CD4-positive, alpha-beta T cell (primary cell): Measurements from ENCODE around the gene SGPP1. TPM values are rescaled to one million over a fixed set of nuclear protein-coding genes. Genes with fewer than 3 reads are reported as not detected.
A peak's percentile ranks its signal among the peaks of the same experiment; 100 is the strongest.

Experiments
- ATAC-seq: fragments of 200-7000 bp; cut with Tn5 transposase; one replicate; pipeline ENCODE4 v1.10.0; 2022; ENCODE audit warnings: mild to moderate bottlenecking; ENCODE audit not compliant: poor library complexity
- CTCF ChIA-PET: fragments of 350-600 bp; sonication (Branson Sonifier 250); formaldehyde crosslinking; loops from one replicate; lab custom pipeline; 2021; ENCODE audit warnings: antibody characterized with exemption, inconsistent platforms; lab: Charles Lee
- POLR2A ChIA-PET: fragments of 350-600 bp; sonication (Branson Sonifier 250); formaldehyde crosslinking; loops from one replicate; lab custom pipeline; 2021; ENCODE audit warnings: antibody characterized with exemption, inconsistent platforms; lab: Charles Lee
- DNase-seq, 14 experiments: peaks; one replicate each; pipeline ENCODE4 v3.0.0-alpha.2; 2013 to 2020; ENCODE audit warnings: mixed read lengths in 2 of 14
- H3K27ac ChIP-seq, 2 donors: one replicate each; pipeline versions ENCODE4 v1.5.1 to v1.7.0; 2013; ENCODE audit warnings: low read length in 2 of 2, low read depth in 1 of 2, mild to moderate bottlenecking in 1 of 2
- H3K27me3 ChIP-seq, 2 experiments: 1 replicate in 1 of 2; 2 replicates in 1 of 2; pipeline versions ENCODE4 v1.6.1 to v1.7.0; 2013; ENCODE audit warnings: low read length in 2 of 2, control low read depth in 1 of 2, mild to moderate bottlenecking in 1 of 2, moderate library complexity in 1 of 2; ENCODE audit not compliant: insufficient read depth in 2 of 2, control insufficient read depth in 1 of 2
- H3K36me3 ChIP-seq: one replicate; pipeline ENCODE4 v1.6.1; 2013; ENCODE audit warnings: low read length, control low read depth; ENCODE audit not compliant: insufficient read depth
- H3K4me1 ChIP-seq: one replicate; pipeline ENCODE4 v1.6.1; 2013; ENCODE audit warnings: low read length, control low read depth; ENCODE audit not compliant: insufficient read depth
- H3K4me3 ChIP-seq: one replicate; pipeline ENCODE4 v1.5.1; 2013; ENCODE audit warnings: mild to moderate bottlenecking, low read length, moderate library complexity
- H3K9me3 ChIP-seq, 2 experiments: 1 replicate in 1 of 2; 2 replicates in 1 of 2; pipeline versions ENCODE4 v1.6.1 to v1.7.0; 2013; ENCODE audit warnings: low read length in 2 of 2, mild to moderate bottlenecking in 2 of 2, control low read depth in 1 of 2, moderate library complexity in 1 of 2; ENCODE audit not compliant: control insufficient read depth in 1 of 2, insufficient read depth in 1 of 2
- H3K27ac Mint-ChIP-seq: one replicate; pipeline ENCODE4 v1.8.0; 2020; ENCODE audit warnings: mixed read lengths
- H3K27me3 Mint-ChIP-seq: one replicate; pipeline ENCODE4 v1.8.0; 2021; ENCODE audit warnings: mixed read lengths
- H3K36me3 Mint-ChIP-seq: one replicate; pipeline ENCODE4 v1.8.0; 2021; ENCODE audit warnings: low read depth, mixed read lengths
- H3K4me1 Mint-ChIP-seq: one replicate; pipeline ENCODE4 v1.8.0; 2021; ENCODE audit warnings: low read depth, mixed read lengths
- H3K4me3 Mint-ChIP-seq: one replicate; pipeline ENCODE4 v1.8.0; 2020; ENCODE audit warnings: mild to moderate bottlenecking, mixed read lengths
- H3K9me3 Mint-ChIP-seq: one replicate; pipeline ENCODE4 v1.8.0; 2020; ENCODE audit warnings: mixed read lengths
- CTCF ChIP-seq: fragments of 200-600 bp; IDR thresholded peaks from one replicate; pipeline ENCODE4 v1.8.0; 2022; ENCODE audit warnings: antibody characterized with exemption, mild to moderate bottlenecking
- intact Hi-C, 2 experiments: fragments of 100-400 bp; cut with DNase I in 1 of 2; cut with micrococcal nuclease in 1 of 2; formaldehyde crosslinking; loops; one replicate each; pipeline versions ENCODE4 v1.15.1 to v1.9.0; 2023 to 2025; cut with DNase I, micrococcal nuclease
- polyA plus RNA-seq, 2 donors: library from polyadenylated mRNA; unstranded; fragments of 120-200 nt; gene quantifications; one replicate each; pipeline ENCODE4 v1.2.1, GENCODE V29; 2013
- total RNA-seq, 174 experiments: library from RNA in 2 of 174; stranded (reverse) in 2 of 174; gene quantifications; one replicate each; pipeline ENCODE4 v1.2.3 and lab custom pipeline; 2021 to 2026

SGPP1 gene, protein sequence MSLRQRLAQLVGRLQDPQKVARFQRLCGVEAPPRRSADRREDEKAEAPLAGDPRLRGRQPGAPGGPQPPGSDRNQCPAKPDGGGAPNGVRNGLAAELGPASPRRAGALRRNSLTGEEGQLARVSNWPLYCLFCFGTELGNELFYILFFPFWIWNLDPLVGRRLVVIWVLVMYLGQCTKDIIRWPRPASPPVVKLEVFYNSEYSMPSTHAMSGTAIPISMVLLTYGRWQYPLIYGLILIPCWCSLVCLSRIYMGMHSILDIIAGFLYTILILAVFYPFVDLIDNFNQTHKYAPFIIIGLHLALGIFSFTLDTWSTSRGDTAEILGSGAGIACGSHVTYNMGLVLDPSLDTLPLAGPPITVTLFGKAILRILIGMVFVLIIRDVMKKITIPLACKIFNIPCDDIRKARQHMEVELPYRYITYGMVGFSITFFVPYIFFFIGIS
- total RNA-seq (10 to 100 TPM; 16.6 to 16.8 TPM), total RNA-seq (lab: John Stamatoyannopoulos, UW) (13.8 to 48.1 (median 34.9) reads per million in 172 experiments)
- 14.8 TPM for polyA plus RNA-seq (2013, experiment 1 of 2)
- 13.0 TPM for polyA plus RNA-seq (2013, experiment 2 of 2)

DNA sequence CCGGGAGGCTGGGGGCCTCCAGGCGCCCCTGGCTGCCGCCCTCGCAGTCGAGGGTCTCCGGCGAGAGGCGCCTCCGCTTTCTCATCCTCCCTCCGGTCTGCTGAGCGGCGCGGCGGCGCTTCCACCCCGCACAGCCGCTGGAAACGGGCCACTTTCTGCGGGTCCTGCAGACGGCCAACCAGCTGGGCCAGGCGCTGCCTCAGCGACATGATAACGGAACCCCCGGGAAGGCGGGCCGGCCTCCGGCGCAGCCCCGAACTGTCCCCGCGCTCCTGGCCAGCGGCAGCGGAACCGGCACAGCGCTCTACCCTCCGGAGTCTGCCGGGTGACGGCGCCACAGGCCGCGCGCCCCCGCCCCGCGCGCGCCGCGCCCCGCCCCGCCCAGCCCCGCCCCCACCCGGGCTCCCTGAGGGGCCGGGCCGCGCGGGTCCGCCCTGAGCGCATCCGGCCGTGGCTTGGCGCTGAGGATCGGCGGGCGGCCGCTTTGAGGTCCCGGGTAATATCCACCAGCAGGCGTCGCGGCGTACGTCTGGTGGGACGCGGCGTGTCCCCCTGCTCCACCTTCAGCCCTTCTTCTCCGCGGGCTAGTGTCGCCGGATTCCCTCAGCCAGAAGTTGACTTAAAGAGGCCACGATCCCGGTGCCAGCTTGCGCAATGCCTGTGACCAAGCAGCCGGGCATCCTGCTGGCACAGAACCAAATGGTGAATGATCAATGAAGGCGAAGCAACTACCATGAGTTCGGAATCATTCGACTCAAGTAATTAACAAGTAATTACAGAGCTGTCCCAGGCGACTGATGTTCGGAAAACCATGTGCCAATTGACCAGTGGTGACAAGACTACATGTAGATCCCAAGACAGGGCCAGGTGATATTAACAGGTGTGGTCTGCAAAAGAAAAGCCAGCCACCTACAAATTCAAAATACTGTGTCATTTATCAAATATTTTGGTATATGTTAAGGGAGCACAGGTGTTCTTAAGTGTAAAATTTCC lies at the start of gene SGPP1:
Gene SGPP1 (minus strand): TSS at position 330 of the 993 bp plus-strand sequence. CDS start 121 bp downstream, at position 209.
- peak within 1 kb of the TSS; percentile 93 for H3K27ac Mint-ChIP-seq
- POLR2A ChIA-PET: interaction anchor here (0.5 to 5.5 kb wide), 14 partner anchors 9 to 185 kb away, joined by 3 to 99 read pairs (median 4); partner anchors contain the start of gene WDR89
- Histone ChIP-seq H3K4me1 (peaks cover 20% of the 10 kb centered on the region), H3K27ac (peak within 1 kb of the TSS; percentile 58 to 65), H3K27me3 (no peaks in the 10 kb centered on the region), H3K36me3 (no peaks in the 10 kb centered on the region), H3K9me3 (no peaks in the 10 kb centered on the region), H3K4me3 (peak within 1 kb of the TSS; percentile 96)
- CTCF ChIA-PET: interaction anchor here (0.7 to 1.0 kb wide), 3 partner anchors 42 to 94 kb away, joined by 3 to 5 read pairs (median 4); partner anchors contain the start of gene WDR89
- H3K4me1 Mint-ChIP-seq: peaks cover 43% of the 10 kb centered on the region
- no peaks in the 10 kb centered on the region for H3K9me3 Mint-ChIP-seq
- peaks cover 22% of the 10 kb centered on the region for H3K36me3 Mint-ChIP-seq
- ATAC-seq (peak; percentile 88), DNase-seq (peak; percentile 60 to 92 (median 76))
- peak; percentile 54 for TF ChIP-seq CTCF
- H3K27me3 Mint-ChIP-seq: no peaks in the 10 kb centered on the region
- H3K4me3 Mint-ChIP-seq: peak within 1 kb of the TSS; percentile 93
- intact Hi-C loops: loop anchor here (1.0 to 5.0 kb wide), 6 partner anchors 41 to 186 kb away; partner anchors contain the start of genes PPP2R5E (in 1 of the 2) and SYNE2 (in 1 of the 2)

GRCh38 chr14:63777024-63777423 lies 49.2 kb upstream of the SGPP1 start:
- Mint-ChIP-seq H3K9me3 (no peaks in the 10 kb centered on the region), H3K4me3 (no peak overlapping the region), H3K27me3 (no peaks in the 10 kb centered on the region), H3K27ac (no peak overlapping the region), H3K4me1 (no peaks in the 10 kb centered on the region), H3K36me3 (no peaks in the 10 kb centered on the region)
- no peak for ATAC-seq
- ChIA-PET CTCF (no interaction called here), POLR2A (no interaction called here)
- no peaks in the 10 kb centered on the region for H3K4me1 ChIP-seq
- TF ChIP-seq CTCF: no peak
- no peaks in the 10 kb centered on the region for H3K27me3 ChIP-seq
- intact Hi-C loops: no loop called here
- no peak for DNase-seq
- H3K27ac ChIP-seq: no peak overlapping the region
- H3K36me3 ChIP-seq: no peaks in the 10 kb centered on the region
- no peaks in the 10 kb centered on the region for H3K9me3 ChIP-seq
- no peak overlapping the region for H3K4me3 ChIP-seq

DNA sequence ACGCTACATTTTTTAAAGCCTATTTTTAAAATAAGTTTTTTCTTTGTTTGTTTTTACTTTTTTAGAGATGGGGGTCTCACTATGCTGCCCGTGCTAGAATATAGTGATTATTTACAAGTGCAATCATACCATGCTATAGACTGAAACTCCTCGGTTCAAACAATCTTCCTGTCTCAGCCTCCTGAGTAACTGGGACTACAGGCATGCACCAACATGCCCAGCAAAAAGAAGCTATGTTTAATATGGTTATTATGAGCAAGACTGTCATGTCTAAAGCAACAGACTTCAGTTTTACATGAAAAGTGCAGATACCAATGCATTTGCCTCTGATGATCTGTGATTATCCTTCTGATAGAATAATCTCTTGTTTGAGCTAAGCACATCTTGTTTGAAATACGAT lies 45.6 kb upstream of the SGPP1 start:
- H3K9me3 ChIP-seq: no peaks in the 10 kb centered on the region
- Mint-ChIP-seq H3K36me3 (no peaks in the 10 kb centered on the region), H3K4me3 (no peak overlapping the region), H3K27ac (no peak overlapping the region), H3K27me3 (no peaks in the 10 kb centered on the region), H3K4me1 (peaks cover 5% of the 10 kb centered on the region), H3K9me3 (no peaks in the 10 kb centered on the region)
- no peak overlapping the region for H3K4me3 ChIP-seq
- H3K27me3 ChIP-seq: no peaks in the 10 kb centered on the region
- H3K4me1 ChIP-seq: no peaks in the 10 kb centered on the region
- ATAC-seq (no peak), DNase-seq (no peak)
- POLR2A ChIA-PET: no interaction called here
- no peak overlapping the region for H3K27ac ChIP-seq
- CTCF ChIA-PET: no interaction called here
- no peaks in the 10 kb centered on the region for H3K36me3 ChIP-seq
- intact Hi-C loops: loop anchor here (5.0 kb wide), 2 partner anchors 231 to 386 kb away; partner anchors contain the start of gene PPP2R5E (in 1 of the 2)
- no peak for TF ChIP-seq CTCF
